ENCODE measurements around the gene SERPINB7. TPM values are rescaled to one million over a fixed set of nuclear protein-coding genes. Genes with fewer than 3 reads are reported as not detected.

The SERPINB7 gene
- total RNA-seq, 1 experiment from 2014 or later = 0.19 TPM

DNA sequence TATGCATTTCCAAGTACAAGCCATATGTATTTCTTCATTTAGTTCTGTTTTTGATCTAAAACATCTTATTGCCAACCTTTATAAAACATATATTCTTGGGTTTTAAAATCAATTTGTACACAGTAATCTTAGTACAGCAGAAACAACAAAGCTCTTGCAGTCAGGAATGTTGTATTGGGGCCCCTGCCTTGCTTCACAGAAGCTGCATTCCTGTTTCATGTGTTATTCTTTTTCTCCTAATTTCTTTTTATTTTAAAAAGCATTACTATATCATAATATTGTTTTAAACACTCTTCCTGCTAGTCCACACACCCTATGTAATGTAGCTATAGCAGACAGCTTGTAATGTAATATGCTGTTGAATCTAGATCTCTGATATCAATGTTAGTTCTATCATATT, 24.0 kb downstream of the SERPINB7 start:
- TF ChIP-seq, protein P1, sequence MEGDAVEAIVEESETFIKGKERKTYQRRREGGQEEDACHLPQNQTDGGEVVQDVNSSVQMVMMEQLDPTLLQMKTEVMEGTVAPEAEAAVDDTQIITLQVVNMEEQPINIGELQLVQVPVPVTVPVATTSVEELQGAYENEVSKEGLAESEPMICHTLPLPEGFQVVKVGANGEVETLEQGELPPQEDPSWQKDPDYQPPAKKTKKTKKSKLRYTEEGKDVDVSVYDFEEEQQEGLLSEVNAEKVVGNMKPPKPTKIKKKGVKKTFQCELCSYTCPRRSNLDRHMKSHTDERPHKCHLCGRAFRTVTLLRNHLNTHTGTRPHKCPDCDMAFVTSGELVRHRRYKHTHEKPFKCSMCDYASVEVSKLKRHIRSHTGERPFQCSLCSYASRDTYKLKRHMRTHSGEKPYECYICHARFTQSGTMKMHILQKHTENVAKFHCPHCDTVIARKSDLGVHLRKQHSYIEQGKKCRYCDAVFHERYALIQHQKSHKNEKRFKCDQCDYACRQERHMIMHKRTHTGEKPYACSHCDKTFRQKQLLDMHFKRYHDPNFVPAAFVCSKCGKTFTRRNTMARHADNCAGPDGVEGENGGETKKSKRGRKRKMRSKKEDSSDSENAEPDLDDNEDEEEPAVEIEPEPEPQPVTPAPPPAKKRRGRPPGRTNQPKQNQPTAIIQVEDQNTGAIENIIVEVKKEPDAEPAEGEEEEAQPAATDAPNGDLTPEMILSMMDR (IDR thresholded peaks at IDR 0.05; ENCODE audit: unreplicated experiment) = no peak
- Mint-ChIP-seq H3K36me3 (ENCODE audit: insufficient read depth, unreplicated experiment) (no peaks in the 10 kb centered on the region), H3K4me3 (ENCODE audit: low read depth, unreplicated experiment) (no peak overlapping the region), H3K4me1 (ENCODE audit: low read depth, unreplicated experiment) (no peaks in the 10 kb centered on the region), H3K9me3 (ENCODE audit: low read depth, unreplicated experiment) (no peaks in the 10 kb centered on the region), H3K27me3 (ENCODE audit: unreplicated experiment) (no peaks in the 10 kb centered on the region), H3K27ac (ENCODE audit: unreplicated experiment) (no peak overlapping the region)
- no TSS peak for BruUV-seq (replicated peaks)
- CTCF ChIA-PET = no interaction called here
- no peak for DNase-seq
- intact Hi-C loops (cut with micrococcal nuclease; ENCODE audit: unreplicated experiment) = no loop called here

GRCh38 chr18:63801343-63801742, 26.1 kb downstream of the SERPINB7 start:
- no TSS peak for BruUV-seq (replicated peaks)
- H3K36me3 Mint-ChIP-seq (ENCODE audit: insufficient read depth, unreplicated experiment) = no peaks in the 10 kb centered on the region
- TF ChIP-seq, protein P1 (IDR thresholded peaks at IDR 0.05; ENCODE audit: unreplicated experiment) = no peak
- no peaks in the 10 kb centered on the region for H3K27me3 Mint-ChIP-seq (ENCODE audit: unreplicated experiment)
- H3K27ac Mint-ChIP-seq (ENCODE audit: unreplicated experiment) = no peak overlapping the region
- H3K4me1 Mint-ChIP-seq (ENCODE audit: low read depth, unreplicated experiment) = no peaks in the 10 kb centered on the region
- no peak overlapping the region for H3K4me3 Mint-ChIP-seq (ENCODE audit: low read depth, unreplicated experiment)
- H3K9me3 Mint-ChIP-seq (ENCODE audit: low read depth, unreplicated experiment) = no peaks in the 10 kb centered on the region
- no peak for DNase-seq
- CTCF ChIA-PET = no interaction called here
- intact Hi-C loops (cut with micrococcal nuclease; ENCODE audit: unreplicated experiment) = no loop called here

DNA sequence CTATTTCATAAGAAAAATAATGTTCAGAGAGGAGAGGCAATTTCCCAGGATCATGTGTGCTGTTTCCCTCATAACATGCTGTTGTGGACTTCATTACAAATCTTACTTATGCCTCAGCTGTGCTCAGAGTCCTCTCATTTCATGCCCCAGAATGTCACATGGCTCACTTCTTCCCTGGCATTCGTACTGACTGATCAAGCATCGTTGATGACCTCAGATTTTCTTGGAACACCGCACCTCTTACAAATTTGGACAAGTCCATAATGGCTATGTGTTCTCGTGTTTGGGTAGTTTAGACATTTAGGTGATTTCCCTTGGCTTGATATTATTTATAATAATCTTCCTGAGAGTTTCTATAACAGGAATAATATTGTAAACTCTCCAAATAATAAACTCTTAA, 32.9 kb downstream of the SERPINB7 start:
- Mint-ChIP-seq H3K27ac (ENCODE audit: unreplicated experiment) (no peak overlapping the region), H3K9me3 (ENCODE audit: low read depth, unreplicated experiment) (no peaks in the 10 kb centered on the region), H3K4me3 (ENCODE audit: low read depth, unreplicated experiment) (no peak overlapping the region), H3K4me1 (ENCODE audit: low read depth, unreplicated experiment) (no peaks in the 10 kb centered on the region), H3K27me3 (ENCODE audit: unreplicated experiment) (peaks cover 48% of the 10 kb centered on the region), H3K36me3 (ENCODE audit: insufficient read depth, unreplicated experiment) (no peaks in the 10 kb centered on the region)
- BruUV-seq (replicated peaks) = no TSS peak
- CTCF ChIA-PET = no interaction called here
- DNase-seq = no peak
- intact Hi-C loops (cut with micrococcal nuclease; ENCODE audit: unreplicated experiment) = no loop called here
- TF ChIP-seq, protein P1 (IDR thresholded peaks at IDR 0.05; ENCODE audit: unreplicated experiment) = no peak

DNA sequence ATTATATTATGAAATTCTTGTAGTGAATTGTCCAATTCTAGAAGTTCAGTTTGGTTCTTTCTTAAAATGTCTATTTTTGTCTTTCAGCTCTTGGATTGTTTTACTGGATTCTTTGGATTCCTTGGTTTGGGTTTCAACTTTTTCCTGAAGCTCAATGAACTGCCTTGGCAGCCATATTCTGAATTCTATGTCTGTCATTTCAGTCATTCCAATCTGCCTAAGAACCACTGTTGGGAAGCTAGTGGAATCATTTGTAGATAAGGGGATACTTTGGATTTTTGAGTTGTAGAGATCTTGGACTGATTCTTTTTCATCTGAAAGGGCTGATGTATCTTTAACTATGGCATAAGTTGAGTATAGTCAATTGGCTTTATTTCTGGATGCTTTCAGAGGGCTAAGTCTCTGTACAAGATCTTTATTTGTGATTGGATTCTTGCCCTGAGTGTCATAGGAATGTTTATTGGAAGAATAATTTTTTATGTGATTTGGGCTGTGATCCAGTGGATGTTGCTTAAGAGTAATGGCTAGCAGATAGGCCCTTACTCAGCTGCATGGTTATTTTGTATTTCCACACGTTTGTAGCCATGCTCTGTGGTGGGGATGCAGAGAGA, 42.3 kb downstream of the SERPINB7 start:
- Mint-ChIP-seq H3K9me3 (ENCODE audit: low read depth, unreplicated experiment) (no peaks in the 10 kb centered on the region), H3K4me1 (ENCODE audit: low read depth, unreplicated experiment) (no peaks in the 10 kb centered on the region), H3K27me3 (ENCODE audit: unreplicated experiment) (no peaks in the 10 kb centered on the region), H3K4me3 (ENCODE audit: low read depth, unreplicated experiment) (no peak overlapping the region), H3K27ac (ENCODE audit: unreplicated experiment) (no peak overlapping the region), H3K36me3 (ENCODE audit: insufficient read depth, unreplicated experiment) (no peaks in the 10 kb centered on the region)
- no TSS peak for BruUV-seq (replicated peaks)
- intact Hi-C loops (cut with micrococcal nuclease; ENCODE audit: unreplicated experiment) = no loop called here
- CTCF ChIA-PET = no interaction called here
- no peak for DNase-seq
- TF ChIP-seq, protein P1 (IDR thresholded peaks at IDR 0.05; ENCODE audit: unreplicated experiment) = no peak
